Measurements from ENCODE around the gene PLEKHA3.

DNA sequence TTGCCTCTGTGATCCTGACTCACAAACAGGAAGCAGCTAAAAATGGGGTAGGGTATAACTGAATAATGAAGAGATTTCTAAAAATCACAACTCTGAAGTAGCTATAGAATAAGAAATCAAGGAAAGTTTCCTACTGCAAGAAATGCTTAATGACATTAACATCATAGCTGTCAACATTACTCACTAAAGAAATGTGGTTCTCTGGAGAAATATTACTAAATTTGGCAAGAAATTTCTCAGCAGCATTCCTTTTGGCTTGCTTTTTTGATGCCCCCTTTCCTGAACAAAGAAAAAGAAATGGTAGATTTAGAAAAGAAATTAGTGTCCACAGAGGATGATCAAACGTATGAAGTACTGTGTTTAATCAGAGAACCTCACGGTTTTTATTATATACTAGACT lies 38.8 kb upstream of the PLEKHA3 start:
- TF ChIP-seq POLR2A (IDR thresholded peaks at IDR 0.05; ENCODE audit: low read length) (no peak), GATA1 (IDR thresholded peaks at IDR 0.05; ENCODE audit: low read depth, low read length) (no peak)

All from erythroblast (primary cell).